ENCODE results near the gene AHI1.

GRCh38 chr6:135354407-135354806, 143.1 kb downstream of the AHI1 start:
- TF ChIP-seq, protein P1, sequence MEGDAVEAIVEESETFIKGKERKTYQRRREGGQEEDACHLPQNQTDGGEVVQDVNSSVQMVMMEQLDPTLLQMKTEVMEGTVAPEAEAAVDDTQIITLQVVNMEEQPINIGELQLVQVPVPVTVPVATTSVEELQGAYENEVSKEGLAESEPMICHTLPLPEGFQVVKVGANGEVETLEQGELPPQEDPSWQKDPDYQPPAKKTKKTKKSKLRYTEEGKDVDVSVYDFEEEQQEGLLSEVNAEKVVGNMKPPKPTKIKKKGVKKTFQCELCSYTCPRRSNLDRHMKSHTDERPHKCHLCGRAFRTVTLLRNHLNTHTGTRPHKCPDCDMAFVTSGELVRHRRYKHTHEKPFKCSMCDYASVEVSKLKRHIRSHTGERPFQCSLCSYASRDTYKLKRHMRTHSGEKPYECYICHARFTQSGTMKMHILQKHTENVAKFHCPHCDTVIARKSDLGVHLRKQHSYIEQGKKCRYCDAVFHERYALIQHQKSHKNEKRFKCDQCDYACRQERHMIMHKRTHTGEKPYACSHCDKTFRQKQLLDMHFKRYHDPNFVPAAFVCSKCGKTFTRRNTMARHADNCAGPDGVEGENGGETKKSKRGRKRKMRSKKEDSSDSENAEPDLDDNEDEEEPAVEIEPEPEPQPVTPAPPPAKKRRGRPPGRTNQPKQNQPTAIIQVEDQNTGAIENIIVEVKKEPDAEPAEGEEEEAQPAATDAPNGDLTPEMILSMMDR (conservative IDR thresholded peaks at IDR 0.05; ENCODE audit: low read depth, low read length), result no peak
- TF ChIP-seq EZH2phosphoT487 (IDR thresholded peaks at IDR 0.05; ENCODE audit: borderline replicate concordance, low read length), result no peak

Measured in PC-3 (cell line).